Coronary artery (tissue), 2 donors: Measurements from ENCODE around the gene ANKHD1.

Experiments used
- DNase-seq: peaks from one replicate; pipeline ENCODE4 v3.0.0-alpha.2; 2017; ENCODE audit warnings: low spot score
- H3K27ac ChIP-seq, 2 donors: fragments of 200-600 bp; sonication (generic); one replicate each; pipeline ENCODE4 v1.5.1; 2016 to 2019
- H3K4me3 ChIP-seq: fragments of 200-600 bp; sonication (generic); 2 replicates; pipeline ENCODE4 v1.5.1; 2016; ENCODE audit warnings: mild to moderate bottlenecking, moderate library complexity
- CTCF ChIP-seq: fragments of 200-600 bp; sonication (generic); IDR thresholded peaks from one replicate; pipeline ENCODE4 v1.5.1; 2019; ENCODE audit warnings: antibody characterized with exemption

Gene ANKHD1

DNA sequence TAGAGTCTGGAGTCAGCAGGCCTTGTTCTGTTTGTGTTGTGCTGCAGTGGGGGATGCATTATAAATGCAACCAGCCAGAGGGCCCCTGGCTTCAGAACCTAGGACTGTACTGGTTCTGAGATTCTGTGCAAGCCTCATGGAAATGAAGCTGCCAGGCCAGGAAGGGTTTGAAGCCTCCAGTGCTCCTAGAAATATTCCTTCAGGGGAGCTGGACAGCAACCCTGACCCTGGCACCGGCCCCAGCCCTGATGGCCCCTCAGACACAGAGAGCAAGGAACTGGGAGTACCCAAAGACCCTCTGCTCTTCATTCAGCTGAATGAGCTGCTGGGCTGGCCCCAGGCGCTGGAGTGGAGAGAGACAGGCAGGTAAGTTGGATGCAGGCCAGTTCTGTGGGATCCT is 41.5 kb upstream of the ANKHD1 start, which contains the start of gene SLC4A9:
Gene SLC4A9, plus strand, starts transcription at position 94 of the 400 bp plus-strand sequence. Its CDS starts 43 bp downstream, at position 137.
- no peak within 1 kb of the TSS for H3K4me3 ChIP-seq
- no peak for TF ChIP-seq CTCF
- no peak for DNase-seq
- H3K27ac ChIP-seq: no peak within 1 kb of the TSS

DNA sequence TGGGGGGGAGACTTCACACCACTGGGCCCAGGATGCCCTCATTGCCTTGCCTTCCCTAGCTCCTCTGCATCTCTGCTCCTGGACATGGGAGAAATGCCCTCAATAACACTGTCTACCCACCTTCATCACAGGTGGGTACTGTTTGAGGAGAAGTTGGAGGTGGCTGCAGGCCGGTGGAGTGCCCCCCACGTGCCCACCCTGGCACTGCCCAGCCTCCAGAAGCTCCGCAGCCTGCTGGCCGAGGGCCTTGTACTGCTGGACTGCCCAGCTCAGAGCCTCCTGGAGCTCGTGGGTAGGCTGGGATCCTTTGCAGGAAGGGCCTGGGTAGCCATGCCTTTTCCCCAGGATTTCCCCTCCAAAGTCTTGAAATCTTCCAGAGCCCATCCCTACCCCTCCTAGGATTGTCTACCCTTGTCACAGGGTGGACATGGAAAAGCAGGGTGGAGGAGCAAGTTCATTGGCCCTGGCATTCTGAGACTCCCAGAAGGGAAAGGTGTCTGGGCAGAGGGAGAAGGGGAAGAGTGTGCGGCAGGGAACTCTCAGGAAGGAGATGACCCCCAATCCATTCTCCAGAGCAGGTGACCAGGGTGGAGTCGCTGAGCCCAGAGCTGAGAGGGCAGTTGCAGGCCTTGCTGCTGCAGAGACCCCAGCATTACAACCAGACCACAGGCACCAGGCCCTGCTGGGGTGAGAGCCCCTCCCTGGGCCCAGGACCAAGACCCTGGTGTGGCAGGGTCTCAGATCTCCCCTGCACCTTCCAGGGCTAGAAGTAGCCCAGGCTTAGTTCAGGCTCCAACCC is 40.8 kb upstream of the ANKHD1 start:
- no peak overlapping the region for H3K4me3 ChIP-seq
- no peak for TF ChIP-seq CTCF
- H3K27ac ChIP-seq: no peak overlapping the region
- DNase-seq: no peak

GRCh38 chr5:140361901-140362300 is 39.7 kb upstream of the ANKHD1 start:
- H3K27ac ChIP-seq: no peak overlapping the region
- no peak for TF ChIP-seq CTCF
- H3K4me3 ChIP-seq: no peak overlapping the region
- DNase-seq: no peak

- TF ChIP-seq CTCF: no peak
- DNase-seq: no peak
- Histone ChIP-seq H3K4me3 (no peak overlapping the region), H3K27ac (no peak overlapping the region)
Observed at GRCh38 chr5:140362311-140362710, 39.3 kb upstream of the ANKHD1 start.

DNA sequence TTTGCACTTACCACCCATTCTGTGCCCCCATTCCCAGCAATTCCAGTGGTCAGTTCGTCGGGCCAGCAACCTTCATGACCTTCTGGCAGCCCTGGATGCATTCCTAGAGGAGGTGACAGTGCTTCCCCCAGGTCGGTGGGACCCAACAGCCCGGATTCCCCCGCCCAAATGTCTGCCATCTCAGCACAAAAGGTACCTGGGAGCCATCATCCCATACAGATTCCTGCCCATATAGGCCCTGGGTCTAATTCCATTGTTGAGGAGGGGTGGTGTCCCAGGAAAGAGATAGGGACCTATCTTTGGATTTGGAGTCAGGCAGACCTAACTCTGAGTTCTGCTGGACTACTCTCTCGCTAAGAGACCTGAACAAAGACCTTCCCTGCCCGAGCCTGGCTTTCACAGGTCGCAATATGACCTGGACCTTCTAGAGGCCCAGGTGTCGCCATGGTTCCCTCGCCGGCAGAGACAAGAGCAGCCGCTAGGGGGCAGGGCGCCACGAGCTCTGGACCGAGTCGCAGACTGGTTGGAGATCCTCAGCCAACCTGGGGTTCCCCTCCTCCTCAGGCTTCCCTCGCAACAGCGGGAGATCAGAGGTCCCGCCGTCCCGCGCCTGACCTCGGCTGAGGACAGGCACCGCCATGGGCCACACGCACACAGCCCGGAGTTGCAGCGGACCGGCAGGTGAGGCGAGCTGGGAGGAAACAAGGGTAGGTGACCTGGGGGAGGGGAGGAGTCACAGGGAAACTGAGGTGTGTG is 38.6 kb upstream of the ANKHD1 start:
- Histone ChIP-seq H3K27ac (no peak overlapping the region), H3K4me3 (peak overlapping the region; percentile 62)
- peak; percentile 84 for TF ChIP-seq CTCF
- no peak for DNase-seq

DNA sequence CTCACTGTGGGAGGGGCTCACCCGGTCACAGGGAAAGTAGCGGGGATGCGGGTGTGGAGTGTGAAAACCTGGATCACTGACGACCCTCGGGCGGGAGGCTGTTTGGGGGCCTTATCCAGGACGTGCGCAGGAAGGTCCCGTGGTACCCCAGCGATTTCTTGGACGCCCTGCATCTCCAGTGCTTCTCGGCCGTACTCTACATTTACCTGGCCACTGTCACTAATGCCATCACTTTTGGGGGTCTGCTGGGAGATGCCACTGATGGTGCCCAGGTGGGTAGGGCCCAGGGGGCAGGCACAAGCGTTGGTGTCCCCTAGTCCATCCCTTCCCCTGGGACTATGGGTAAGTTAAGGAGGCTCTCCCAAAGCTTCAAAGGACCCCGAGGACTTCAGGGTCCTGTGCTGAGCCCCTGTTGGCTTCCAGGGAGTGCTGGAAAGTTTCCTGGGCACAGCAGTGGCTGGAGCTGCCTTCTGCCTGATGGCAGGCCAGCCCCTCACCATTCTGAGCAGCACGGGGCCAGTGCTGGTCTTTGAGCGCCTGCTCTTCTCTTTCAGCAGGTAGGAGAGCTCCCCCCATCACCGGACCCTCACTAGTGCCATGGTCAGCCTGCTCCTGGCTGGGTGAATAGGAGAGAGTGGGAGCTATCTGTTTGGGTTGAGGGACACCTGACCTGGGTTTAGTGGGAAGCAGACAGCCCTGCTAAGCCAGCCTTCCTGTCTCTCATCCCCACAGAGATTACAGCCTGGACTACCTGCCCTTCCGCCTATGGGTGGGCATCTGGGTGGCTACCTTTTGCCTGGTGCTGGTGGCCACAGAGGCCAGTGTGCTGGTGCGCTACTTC is 37.8 kb upstream of the ANKHD1 start:
- Histone ChIP-seq H3K27ac (no peak overlapping the region), H3K4me3 (peak overlapping the region; percentile 62)
- DNase-seq: no peak
- no peak for TF ChIP-seq CTCF
